Esophagus squamous epithelium (tissue), 5 donors: ENCODE results near the gene COL24A1. TPM values are rescaled to one million over a fixed set of nuclear protein-coding genes. Genes with fewer than 3 reads are reported as not detected.

Source experiments
- DNase-seq: peaks from one replicate; lab custom pipeline; 2025; lab: John Stamatoyannopoulos, UW
- H3K27ac ChIP-seq, 4 donors: fragments of 200-600 bp; sonication (generic); one replicate each; pipeline ENCODE4 v1.5.1; 2016 to 2019; ENCODE audit warnings: mild to moderate bottlenecking in 1 of 4
- H3K27me3 ChIP-seq, 4 donors: fragments of 200-600 bp; sonication (generic); 1 replicate in 3 of 4; 2 replicates in 1 of 4; pipeline versions ENCODE4 v1.5.1 to v1.6.0; 2017 to 2021; ENCODE audit warnings: antibody characterized with exemption in 1 of 4
- H3K36me3 ChIP-seq, 3 donors: fragments of 200-600 bp; sonication (generic); one replicate each; pipeline ENCODE4 v1.5.1; 2016 to 2019
- H3K4me1 ChIP-seq, 3 donors: fragments of 200-600 bp; sonication (generic); one replicate each; pipeline ENCODE4 v1.5.1; 2017 to 2019
- H3K4me3 ChIP-seq, 4 donors: fragments of 200-600 bp; sonication (generic); 1 replicate in 3 of 4; 2 replicates in 1 of 4; pipeline ENCODE4 v1.5.1; 2016 to 2019; ENCODE audit warnings: mild to moderate bottlenecking in 2 of 4, moderate library complexity in 1 of 4
- H3K9me3 ChIP-seq, 3 donors: fragments of 200-600 bp; sonication (generic); one replicate each; pipeline ENCODE4 v1.5.1; 2016 to 2019
- CTCF ChIP-seq, 6 experiments: fragments of 450-650 bp in 4 of 6; fragments of 200-600 bp in 2 of 6; sonication (generic) in 2 of 6; IDR thresholded peaks; one replicate each; pipeline ENCODE4 v1.5.1; 2016 to 2019; ENCODE audit warnings: antibody characterized with exemption in 6 of 6, mild to moderate bottlenecking in 4 of 6, moderate library complexity in 4 of 6
- POLR2A ChIP-seq, 4 donors: fragments of 450-650 bp; IDR thresholded peaks; one replicate each; pipeline ENCODE4 v1.6.1; 2017; ENCODE audit warnings: antibody characterized with exemption in 4 of 4, mild to moderate bottlenecking in 4 of 4, moderate library complexity in 3 of 4
- WGBS, 2 donors: methylation state at CpG; one replicate each; pipeline ENCODE4 v1.1.5; 2018; 5-methylcytosine and 5-hydroxymethylcytosine counted together
- intact Hi-C: fragments of 100-400 bp; cut with DNase I; formaldehyde crosslinking; loops from one replicate; pipeline ENCODE4 v1.15.0; 2022
- total RNA-seq, 4 donors: library from RNA; depleted of rRNA; stranded (reverse); fragments of >200 nt; gene quantifications; one replicate each; pipeline ENCODE4 v1.1.0, GENCODE V29; 2016
- donor health status: DM: yes; HTN: yes; CAD: no.

The COL24A1 gene
- total RNA-seq, 4 donors from 2014 or later = 0.15 to 0.38 TPM; not detected in 2

GRCh38 chr1:85707990-85708828 lies 448.4 kb downstream of the COL24A1 start, which contains the start of gene ZNHIT6:
TSS of gene ZNHIT6 (minus strand) at chr1:85708433. CDS start at chr1:85708284, 149 bp downstream.
- peak in 2 of 4 donors; percentile 20 to 45 for TF ChIP-seq POLR2A (IDR thresholded peaks at IDR 0.05)
- TF ChIP-seq CTCF (IDR thresholded peaks at IDR 0.05) = peak in 5 of 6 experiments; percentile 7 to 62 (median 38)
- intact Hi-C loops = loop anchor here (10.0 kb wide), 1 partner anchor 123 kb away; the partner anchor contains the start of gene CCN1
- H3K27ac ChIP-seq = peak within 1 kb of the TSS; percentile 78 to 91 (median 90)
- peaks cover 13 to 39% (median 13%) of the 10 kb centered on the region in 3 donors for H3K4me1 ChIP-seq
- no peaks in the 10 kb centered on the region for H3K9me3 ChIP-seq
- peak; percentile 50 for DNase-seq
- peaks cover 0 to 3% (median 0%) of the 10 kb centered on the region in 4 donors for H3K27me3 ChIP-seq
- H3K4me3 ChIP-seq = peak within 1 kb of the TSS; percentile 58 to 94 (median 81)
- peaks cover 0 to 28% (median 0%) of the 10 kb centered on the region in 3 donors for H3K36me3 ChIP-seq
- 1% methylated on average over 24 to 35 of the region's 35 CpGs for WGBS, 2 donors

- Histone ChIP-seq H3K27me3 (no peaks in the 10 kb centered on the region), H3K4me3 (peak overlapping the region; percentile 58 to 94 (median 81)), H3K4me1 (peaks cover 13 to 39% (median 13%) of the 10 kb centered on the region in 3 donors), H3K27ac (peak overlapping the region; percentile 78 to 91 (median 90)), H3K36me3 (peaks cover 0 to 36% (median 0%) of the 10 kb centered on the region in 3 donors), H3K9me3 (no peaks in the 10 kb centered on the region)
- no peak for TF ChIP-seq CTCF (IDR thresholded peaks at IDR 0.05)
- DNase-seq = no peak
- intact Hi-C loops = loop anchor here (10.0 kb wide), 1 partner anchor 123 kb away; the partner anchor contains the start of gene CCN1
- WGBS, 2 donors = 10 to 11% methylated on average over 13 of the region's 13 CpGs
Measured at GRCh38 chr1:85707267-85707989, 449.1 kb downstream of the COL24A1 start.

GRCh38 chr1:85705940-85706339 lies 450.6 kb downstream of the COL24A1 start:
- peaks cover 0 to 50% (median 0%) of the 10 kb centered on the region in 3 donors for H3K36me3 ChIP-seq
- WGBS, 2 donors = 86 to 90% methylated on average over 3 of the region's 3 CpGs
- intact Hi-C loops = loop anchor here (10.0 kb wide), 1 partner anchor 121 kb away; the partner anchor contains the start of gene CCN1
- no peaks in the 10 kb centered on the region for H3K9me3 ChIP-seq
- H3K27me3 ChIP-seq = no peaks in the 10 kb centered on the region
- peaks cover 13 to 39% (median 13%) of the 10 kb centered on the region in 3 donors for H3K4me1 ChIP-seq
- TF ChIP-seq POLR2A (IDR thresholded peaks at IDR 0.05) = no peak
- no peak for TF ChIP-seq CTCF (IDR thresholded peaks at IDR 0.05)
- H3K4me3 ChIP-seq = no peak overlapping the region
- no peak overlapping the region for H3K27ac ChIP-seq
- DNase-seq = no peak

- TF ChIP-seq CTCF (IDR thresholded peaks at IDR 0.05) = no peak
- no peak for TF ChIP-seq POLR2A (IDR thresholded peaks at IDR 0.05)
- no peak overlapping the region for H3K4me3 ChIP-seq
- no peak for DNase-seq
- 94 to 95% methylated on average over 4 of the region's 4 CpGs for WGBS, 2 donors
- no peaks in the 10 kb centered on the region for H3K27me3 ChIP-seq
- H3K36me3 ChIP-seq = peaks cover 0 to 81% (median 0%) of the 10 kb centered on the region in 3 donors
- H3K27ac ChIP-seq = no peak overlapping the region
- no peaks in the 10 kb centered on the region for H3K9me3 ChIP-seq
- intact Hi-C loops = loop anchor here (10.0 kb wide), 1 partner anchor 116 kb away; the partner anchor contains the start of gene CCN1
- H3K4me1 ChIP-seq = peaks cover 0 to 9% (median 0%) of the 10 kb centered on the region in 3 donors
Measured at GRCh38 chr1:85700422-85700821, 456.1 kb downstream of the COL24A1 start.
